Left colon (tissue), 2 donors: ENCODE measurements around the gene SSC4D. TPM values are rescaled to one million over a fixed set of nuclear protein-coding genes. Genes with fewer than 3 reads are reported as not detected.
"Not testable (repeated sequence)": the region's sequence is repeated elsewhere in the genome, so short reads cannot be mapped to it uniquely, and the experiment has no call there.

Experiments
- ATAC-seq: fragments of 200-7000 bp; cut with Tn5 transposase; one replicate; pipeline ENCODE4 v1.9.1; 2020; ENCODE audit warnings: mild to moderate bottlenecking, moderate library complexity
- DNase-seq, 2 donors: peaks; one replicate each; pipeline ENCODE4 v3.0.0-alpha.2; 2020
- intact Hi-C, 2 donors: fragments of 100-400 bp; cut with DNase I in 1 of 2; cut with micrococcal nuclease in 1 of 2; formaldehyde crosslinking; loops; one replicate each; pipeline versions ENCODE4 v1.11.2 to v1.14.0; 2022; cut with DNase I, micrococcal nuclease
- total RNA-seq, 2 donors: library from RNA; stranded (reverse); fragmentation: NEBNext Ultra II Directional; extraction: Animal tissue kit (Norgen Biotek cat#: 25700); gene quantifications; one replicate each; pipeline ENCODE4 v1.2.1, GENCODE V29; 2021
- donor health status: DM: no; HTN: no; CAD: no.
- donor health status: DM: yes; HTN: yes; CAD: no.

The SSC4D gene
- total RNA-seq, 2 donors from 2014 or later = 0.15 to 0.50 TPM

DNA sequence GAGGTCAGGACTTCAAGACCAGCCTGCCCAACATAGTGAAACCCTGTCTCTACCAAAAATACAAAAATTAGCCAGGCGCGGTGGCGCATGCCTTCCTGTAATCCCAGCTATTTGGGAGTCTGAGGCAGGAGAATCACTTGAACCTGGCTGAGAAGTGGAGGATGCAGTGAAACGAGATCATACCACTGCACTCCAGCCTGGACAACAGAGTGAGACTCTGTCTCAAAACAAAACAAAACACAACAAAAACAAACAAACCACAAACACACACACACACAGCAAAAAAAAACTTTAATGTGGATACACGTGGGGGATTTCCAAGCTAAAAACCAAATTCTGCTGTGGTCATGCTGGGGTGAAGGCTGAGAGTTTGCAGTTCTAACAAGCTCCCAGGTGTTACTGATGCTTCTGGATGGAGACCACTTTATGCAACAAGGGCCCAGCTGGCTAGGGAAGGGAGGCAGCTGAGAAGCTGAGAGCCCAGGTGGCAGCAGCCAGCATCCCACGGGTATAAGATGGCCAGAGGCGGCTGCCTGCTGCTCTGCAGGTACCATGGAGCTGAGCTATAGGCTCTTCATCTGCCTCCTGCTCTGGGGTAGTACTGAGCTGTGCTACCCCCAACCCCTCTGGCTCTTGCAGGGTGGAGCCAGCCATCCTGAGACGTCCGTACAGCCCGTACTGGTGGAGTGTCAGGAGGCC is 15.1 kb upstream of the SSC4D start, which contains the start of gene ZP3:
Gene ZP3 (plus strand): TSS at position 538 of the 699 bp plus-strand sequence. CDS start 15 bp downstream, at position 553.
- intact Hi-C loops = no loop called here
- ATAC-seq = no peak

GRCh38 chr7:76423666-76424412 is 14.3 kb upstream of the SSC4D start:
- intact Hi-C loops = no loop called here
- no peak for DNase-seq
- no peak for ATAC-seq

More for the DNA sequence above, 15.1 kb upstream of the SSC4D start, which contains the start of gene ZP3:
- no peak for DNase-seq

DNA sequence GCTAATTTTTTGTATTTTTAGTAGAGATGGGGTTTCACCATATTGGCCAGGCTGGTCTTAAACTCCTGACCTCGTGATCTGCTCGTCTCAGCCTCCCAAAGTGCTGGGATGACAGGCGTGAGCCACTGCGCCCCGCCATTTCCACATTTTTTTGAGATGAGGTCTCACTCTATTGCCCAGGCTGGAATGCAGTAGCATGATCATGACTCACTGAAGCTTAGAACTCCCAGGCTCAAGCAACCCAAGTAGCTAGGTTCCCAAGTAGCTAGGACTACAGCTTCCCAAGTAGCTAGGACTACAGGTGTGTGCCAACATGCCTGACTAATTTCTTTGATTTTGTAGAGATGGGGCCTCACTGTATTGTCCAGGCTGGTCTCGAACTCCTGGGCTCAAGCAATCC is 11.6 kb upstream of the SSC4D start:
- DNase-seq, intact Hi-C loops, ATAC-seq: not testable (repeated sequence)

DNA sequence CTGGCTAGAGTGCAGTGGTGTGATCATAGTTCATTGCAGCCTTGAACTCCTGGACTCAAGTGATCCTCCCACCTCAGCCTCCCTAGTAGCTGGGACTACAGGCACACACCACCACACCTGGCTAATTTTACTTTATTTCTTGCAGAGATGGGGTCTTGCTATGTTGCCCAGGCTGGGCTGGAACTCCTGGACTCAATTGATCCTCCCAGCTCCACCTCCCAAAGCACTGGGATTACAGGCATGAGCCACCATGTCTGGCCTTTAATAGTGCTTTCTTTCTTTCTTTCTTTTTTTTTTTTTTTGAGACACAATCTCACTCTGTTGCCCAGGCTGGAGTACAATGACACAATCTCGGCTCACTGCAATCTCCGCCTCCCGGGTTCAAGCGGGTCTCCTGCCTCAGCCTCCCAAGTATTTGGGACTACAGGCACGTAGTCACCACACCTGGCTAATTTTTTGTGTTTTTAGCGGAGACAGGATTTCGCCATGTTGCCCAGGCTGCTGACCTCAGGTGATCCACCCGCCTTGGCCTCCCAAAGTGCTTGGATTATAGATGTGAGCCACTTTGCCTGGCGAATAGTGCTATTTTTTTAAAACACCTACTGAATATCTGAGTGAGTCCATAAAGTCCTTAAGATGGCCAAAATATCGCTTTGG is 8.3 kb upstream of the SSC4D start:
- DNase-seq, intact Hi-C loops: not testable (repeated sequence)

GRCh38 chr7:76412249-76412648 is 2.8 kb upstream of the SSC4D start:
- ATAC-seq (no peak), DNase-seq (no peak)
- intact Hi-C loops = no loop called here

More for the DNA sequence above, 8.3 kb upstream of the SSC4D start:
- not testable (repeated sequence) for ATAC-seq

- intact Hi-C loops = no loop called here
- DNase-seq (no peak), ATAC-seq (no peak)
These were observed 2.1 kb upstream of the SSC4D start for GRCh38 chr7:76411626-76412025.

- intact Hi-C loops = no loop called here
- ATAC-seq (no peak), DNase-seq (no peak)
These were observed 1.4 kb downstream of the SSC4D start for GRCh38 chr7:76408121-76408560.

DNA sequence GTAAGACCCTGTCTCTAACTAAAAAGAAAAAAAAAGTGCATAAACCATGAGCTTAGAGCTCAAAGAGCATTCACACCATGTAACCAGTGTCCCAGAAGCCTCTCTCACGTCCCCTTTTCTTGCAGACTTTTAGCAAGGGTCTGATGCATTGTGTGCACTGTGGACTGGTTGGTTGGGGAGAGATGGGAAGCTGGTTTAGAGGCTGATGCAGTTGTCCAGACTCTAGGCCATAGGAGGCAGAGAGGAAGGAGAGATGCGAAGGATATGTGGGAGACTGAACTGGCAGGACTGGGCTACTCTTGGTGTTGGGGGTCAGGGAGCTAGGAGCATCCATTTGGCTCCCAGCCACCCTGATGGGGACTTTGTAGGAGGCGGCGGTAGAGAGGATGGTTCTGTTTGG is 1.8 kb downstream of the SSC4D start:
- intact Hi-C loops = no loop called here
- ATAC-seq (no peak), DNase-seq (no peak)

DNA sequence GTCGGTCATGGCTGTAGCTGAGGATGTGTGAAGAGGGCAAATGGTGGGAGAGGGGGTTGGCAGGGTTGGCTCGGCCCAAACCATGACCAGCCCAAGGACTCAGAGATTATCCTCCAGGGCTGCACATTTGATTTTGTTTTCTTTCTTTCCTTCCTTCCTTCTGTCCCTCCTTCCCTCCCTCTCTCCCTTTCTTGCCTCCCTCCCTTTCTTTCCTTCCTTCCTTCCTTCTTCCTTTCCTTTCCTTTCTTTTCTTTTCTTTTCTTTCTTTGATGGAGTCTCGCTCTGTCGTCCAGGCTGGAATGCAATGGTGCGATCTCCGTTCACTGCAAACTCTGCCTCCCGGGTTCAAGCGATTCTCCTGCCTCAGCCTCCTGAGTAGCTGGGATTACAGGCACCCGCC is 3.8 kb downstream of the SSC4D start:
- DNase-seq = no peak
- no peak for ATAC-seq
- intact Hi-C loops = no loop called here

GRCh38 chr7:76403780-76404494 is 5.6 kb downstream of the SSC4D start:
- ATAC-seq (peak; percentile 94), DNase-seq (peak; percentile 48 to 73)
- intact Hi-C loops = no loop called here

DNA sequence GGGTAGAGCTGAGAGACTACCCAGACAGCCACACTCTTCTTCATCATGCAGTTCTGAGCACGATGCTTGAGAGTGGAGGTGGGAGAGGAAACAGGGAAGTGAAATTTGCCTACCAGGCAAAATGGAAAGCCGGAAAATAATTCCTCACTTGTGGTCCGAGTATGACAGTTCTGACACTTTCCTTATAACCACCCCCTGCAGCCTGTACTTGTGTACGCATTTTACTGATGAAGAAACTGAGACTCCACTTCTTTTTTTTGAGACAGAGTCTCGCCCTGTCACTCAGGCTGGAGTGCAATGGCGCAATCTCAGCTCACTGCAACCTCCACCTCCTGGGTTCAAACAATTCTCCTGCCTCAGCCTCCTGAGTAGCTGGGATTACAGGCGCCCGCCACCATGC is 6.4 kb downstream of the SSC4D start:
- DNase-seq, intact Hi-C loops, ATAC-seq: not testable (repeated sequence)

DNA sequence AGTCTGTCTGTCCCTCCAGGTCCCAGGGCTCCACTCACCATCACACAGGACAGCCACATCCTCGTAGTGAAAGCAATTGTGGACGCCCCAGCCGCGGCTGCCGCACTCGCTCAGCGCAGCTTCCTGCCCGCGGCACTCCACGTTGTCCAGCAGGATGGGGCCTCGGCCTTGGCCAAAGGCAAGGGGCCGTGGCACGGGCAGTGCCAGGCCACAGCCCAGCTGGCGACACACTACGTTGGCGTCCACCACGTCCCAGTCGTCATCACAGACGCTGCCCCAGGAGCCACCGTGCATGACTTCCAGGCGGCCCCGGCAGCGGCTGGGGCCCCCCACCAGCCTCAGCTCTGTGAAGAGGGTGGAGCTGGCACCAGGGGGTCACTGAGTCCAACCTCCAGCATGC is 9.2 kb downstream of the SSC4D start:
- intact Hi-C loops = no loop called here

GRCh38 chr7:76397409-76398183 is 11.9 kb downstream of the SSC4D start:
- intact Hi-C loops = no loop called here
- DNase-seq (peak; percentile 85 to 90), ATAC-seq (peak; percentile 65)

More for the DNA sequence above, 9.2 kb downstream of the SSC4D start:
- ATAC-seq = no peak
- no peak for DNase-seq

DNA sequence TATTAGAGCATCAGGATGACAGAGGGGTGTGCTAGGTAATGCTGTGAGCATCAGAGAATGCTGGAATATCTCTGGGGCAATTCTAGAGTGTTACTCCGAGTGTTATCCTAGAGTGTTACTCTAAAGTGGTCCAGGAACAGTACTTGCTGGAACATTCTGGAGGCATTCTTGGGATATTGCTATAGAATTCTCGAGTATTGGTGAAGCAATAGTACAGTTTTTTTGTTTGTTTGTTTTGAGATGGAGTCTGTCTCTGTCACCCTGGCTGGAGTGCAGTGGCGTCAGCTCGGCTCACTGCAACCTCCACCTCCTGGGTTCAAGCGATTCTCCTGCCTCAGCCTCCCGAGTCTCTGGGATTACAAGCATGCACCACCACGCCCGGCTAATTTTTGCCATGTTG is 12.6 kb downstream of the SSC4D start:
- intact Hi-C loops = no loop called here

DNA sequence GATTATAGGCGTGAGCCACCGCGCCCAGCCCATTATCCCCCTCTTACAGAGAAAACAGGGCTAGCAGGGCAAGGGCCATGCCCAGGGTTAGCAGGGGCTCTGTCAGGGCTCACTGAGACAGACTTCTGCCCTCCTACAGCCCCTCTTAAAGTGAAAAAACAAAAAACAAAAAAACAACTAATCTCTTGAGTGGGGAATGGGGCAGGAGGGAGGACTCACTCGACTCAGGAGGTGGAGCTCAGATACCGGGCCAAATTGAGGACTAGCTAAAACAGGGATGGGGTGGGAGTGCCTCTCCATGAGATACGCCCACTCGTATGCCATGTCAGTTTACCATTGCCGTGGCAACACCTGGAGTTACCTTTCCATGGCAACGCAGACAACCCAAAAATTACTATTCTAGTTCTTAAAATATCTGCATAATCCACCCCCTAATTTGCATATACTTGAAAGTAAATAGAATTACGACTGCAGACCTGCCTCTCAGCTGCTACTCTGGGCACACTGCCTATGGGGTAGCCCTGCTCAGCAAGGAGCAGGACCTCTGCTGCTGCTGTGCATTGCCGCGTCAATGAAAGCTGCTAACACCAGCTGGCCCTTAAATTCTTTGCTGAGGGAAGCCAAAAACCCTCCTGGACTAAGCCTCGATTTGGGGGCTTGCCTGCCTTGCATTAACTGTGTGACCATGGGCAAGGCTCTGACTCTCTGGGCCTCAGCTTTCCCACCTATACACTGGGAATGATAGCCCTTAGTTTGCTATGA is 13.4 kb downstream of the SSC4D start:
- ATAC-seq (no peak), DNase-seq (no peak)
- intact Hi-C loops = no loop called here

More for the DNA sequence above, 12.6 kb downstream of the SSC4D start:
- DNase-seq (no peak), ATAC-seq (no peak)

- DNase-seq, ATAC-seq, intact Hi-C loops: not testable (repeated sequence)
These were observed 13.9 kb downstream of the SSC4D start for GRCh38 chr7:76395605-76395964.

- no peak for ATAC-seq
- intact Hi-C loops = no loop called here
- no peak for DNase-seq
These were observed 14.5 kb downstream of the SSC4D start for GRCh38 chr7:76394957-76395356.
